GM21367 (cell line): ENCODE data around the gene CTNND2.
"Not testable (repeated sequence)": the region's sequence is repeated elsewhere in the genome, so short reads cannot be mapped to it uniquely, and the experiment has no call there.

Experiments
- ATAC-seq: cut with Tn5 transposase; IDR thresholded peaks from one replicate; pipeline ENCODE4 v1.9.1; 2021; ENCODE audit not compliant: unreplicated experiment

CTNND2 gene

GRCh38 chr5:11683666-11684065 lies 220.6 kb downstream of the CTNND2 start:
- ATAC-seq: no peak

GRCh38 chr5:11681796-11682195 lies 222.4 kb downstream of the CTNND2 start:
- ATAC-seq: no peak

DNA sequence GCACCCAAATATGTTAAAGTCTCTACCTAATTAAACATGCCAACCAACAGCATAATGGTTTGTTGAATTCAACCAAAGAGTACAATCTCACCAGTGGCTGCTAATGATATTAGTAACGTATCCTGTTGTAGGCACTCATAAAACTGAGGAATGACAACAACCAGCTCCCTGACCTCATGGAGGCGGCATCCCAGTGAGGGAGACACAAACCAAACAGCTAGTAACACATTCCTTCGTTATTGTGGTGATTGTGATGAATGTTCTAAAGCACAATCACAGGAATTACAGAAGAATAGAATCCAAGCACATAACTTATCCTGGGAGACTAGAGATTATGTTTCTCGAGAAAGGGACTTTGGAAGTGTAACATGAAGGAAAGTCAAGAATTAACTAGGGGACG lies 224.6 kb downstream of the CTNND2 start:
- no peak for ATAC-seq

DNA sequence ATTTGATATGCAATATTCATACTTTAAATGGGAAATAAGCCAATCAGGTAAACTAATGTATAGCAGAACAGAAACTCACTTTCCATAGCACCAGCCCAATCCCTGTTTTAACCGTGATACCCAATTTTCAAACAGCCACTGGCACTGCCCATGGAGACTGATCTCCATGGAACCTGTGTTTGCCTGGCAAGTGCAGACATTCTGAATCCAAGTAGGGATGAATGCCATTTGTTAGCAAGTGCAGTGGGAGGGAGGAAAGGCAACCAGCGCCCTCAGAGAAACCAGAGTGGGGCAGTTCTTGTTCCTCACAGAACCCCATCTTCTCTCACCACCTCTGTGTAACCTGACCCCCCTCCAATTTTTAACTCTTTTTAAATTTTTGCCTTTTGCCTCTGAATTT lies 229.1 kb downstream of the CTNND2 start:
- no peak for ATAC-seq

DNA sequence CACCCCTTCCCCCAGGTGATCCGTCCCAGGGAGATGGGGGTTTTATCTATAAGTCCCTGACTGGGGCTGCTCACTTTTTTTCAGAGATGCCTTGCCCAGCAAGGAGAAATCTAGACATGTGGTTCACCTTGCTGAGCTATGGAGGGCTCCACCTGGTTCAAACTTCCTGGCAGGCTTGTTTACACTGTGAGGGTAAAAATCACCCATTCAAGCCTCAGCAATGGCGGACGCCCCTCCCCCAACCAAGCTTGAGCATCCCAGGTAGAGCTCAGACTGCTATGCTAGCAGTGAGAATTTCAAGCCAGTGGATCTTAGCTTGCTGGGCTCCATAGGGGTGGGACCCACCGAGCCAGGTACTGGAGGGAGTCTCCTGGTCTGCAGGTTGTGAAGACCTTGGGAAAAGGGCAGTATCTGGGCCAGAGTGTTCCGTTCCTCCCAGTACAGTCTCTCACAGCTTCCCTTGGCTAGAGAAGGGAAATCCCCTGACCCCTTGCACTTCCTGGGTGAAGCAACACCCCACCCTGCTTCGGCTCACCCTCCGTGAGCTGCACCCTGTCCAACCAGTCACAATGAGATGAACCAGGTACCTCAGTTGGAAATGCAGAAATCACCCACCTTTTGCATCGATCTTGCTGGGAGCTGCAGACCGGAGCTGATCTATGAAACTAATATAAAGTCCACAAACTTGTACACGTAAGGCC lies 231.7 kb downstream of the CTNND2 start:
- ATAC-seq: no peak

DNA sequence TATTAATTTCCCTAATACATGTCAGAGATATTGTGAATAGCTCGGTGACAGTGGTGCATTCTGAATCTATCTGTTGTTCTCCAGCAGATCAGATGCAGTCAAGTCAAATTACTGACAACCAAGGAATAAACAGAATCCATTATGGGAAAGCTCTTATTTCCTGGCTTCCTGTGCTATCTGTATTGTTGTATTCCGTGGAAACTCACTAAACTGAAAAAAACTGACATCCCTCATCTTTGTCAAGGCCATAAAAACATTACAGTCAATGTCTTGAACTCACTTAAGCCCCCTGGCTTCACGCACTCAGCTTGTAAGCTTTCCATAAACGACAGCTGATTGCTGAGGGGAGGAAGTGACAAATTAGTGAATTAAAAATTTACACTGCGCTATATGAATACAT lies 245.9 kb downstream of the CTNND2 start:
- no peak for ATAC-seq

DNA sequence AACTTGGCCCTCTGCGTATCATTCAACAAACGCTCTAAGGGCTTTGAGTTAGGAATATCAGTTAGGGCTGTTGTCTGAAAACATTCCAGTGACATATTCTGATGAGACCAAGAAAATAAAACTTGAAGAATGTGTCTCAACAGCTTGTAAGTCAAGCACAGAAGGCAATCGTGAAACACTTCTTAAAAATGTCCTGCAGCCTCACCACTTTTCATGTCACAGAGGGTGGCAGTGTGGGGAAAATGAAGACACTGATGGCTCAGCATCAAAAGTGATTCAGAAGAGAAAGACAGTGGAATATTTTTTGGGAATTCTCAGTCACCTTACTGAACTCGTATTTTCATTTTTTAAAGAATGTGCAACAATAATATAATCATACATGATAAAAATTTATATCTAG lies 247.3 kb downstream of the CTNND2 start:
- ATAC-seq: no peak

DNA sequence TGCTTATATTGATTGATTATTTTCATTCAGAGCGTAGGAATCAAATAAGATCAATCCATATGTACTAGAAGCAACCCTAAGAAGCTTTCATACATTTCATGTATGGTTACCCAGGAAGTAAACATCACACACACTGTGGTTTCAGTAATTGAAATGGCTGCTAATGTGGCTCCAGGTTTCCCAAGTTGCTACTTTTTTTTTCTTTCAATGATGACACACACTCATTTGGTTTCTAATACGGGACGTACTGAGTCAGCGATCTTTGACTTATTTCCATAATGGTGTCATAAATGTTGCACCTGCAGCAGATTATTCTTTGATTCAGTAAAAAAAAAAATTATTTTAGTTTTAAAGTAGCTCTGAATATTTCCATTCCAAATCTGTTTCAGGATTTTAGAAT lies 248.6 kb downstream of the CTNND2 start:
- no peak for ATAC-seq

DNA sequence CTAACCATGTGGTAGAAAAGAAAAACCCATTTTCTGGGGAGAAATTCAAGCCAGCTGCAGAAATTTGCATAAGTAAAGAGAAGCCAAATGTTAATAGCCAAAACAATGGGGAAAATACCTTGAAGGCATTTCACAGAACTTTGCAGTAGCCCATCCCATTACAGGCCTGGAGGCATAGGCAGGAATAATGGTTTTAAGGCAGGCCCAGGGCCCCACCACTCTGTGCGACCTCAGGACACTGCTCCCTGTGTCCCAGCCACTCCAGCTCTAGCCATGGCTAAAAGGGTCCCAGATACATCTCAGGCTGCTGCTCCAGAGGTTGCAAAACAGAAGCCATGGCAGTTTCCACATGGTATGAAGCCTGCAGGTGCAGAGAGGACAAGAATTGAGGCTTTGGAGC lies 253.3 kb downstream of the CTNND2 start:
- no peak for ATAC-seq

GRCh38 chr5:11646141-11646540 lies 258.1 kb downstream of the CTNND2 start:
- ATAC-seq: no peak

GRCh38 chr5:11642438-11642837 lies 261.8 kb downstream of the CTNND2 start:
- ATAC-seq: no peak

- no peak for ATAC-seq
Measured at GRCh38 chr5:11640158-11640873, 263.9 kb downstream of the CTNND2 start.

DNA sequence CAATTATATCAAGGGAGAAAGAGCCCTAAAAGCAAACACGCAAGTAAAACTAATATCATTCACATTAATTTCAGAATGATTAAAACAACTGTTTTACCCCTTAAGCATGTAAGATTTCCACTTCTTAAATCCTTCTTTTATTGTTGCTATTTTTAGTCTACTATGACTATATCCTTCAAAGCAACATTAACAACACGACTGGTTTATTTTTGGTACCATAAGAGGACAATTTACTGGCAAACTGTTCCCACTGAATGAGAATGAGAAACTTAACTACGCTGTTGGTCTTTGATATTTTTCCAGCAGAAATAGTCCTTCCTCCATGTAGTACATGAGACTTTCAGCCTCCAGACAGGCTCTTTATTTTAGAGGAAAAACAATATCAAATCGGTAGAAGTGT lies 281.5 kb downstream of the CTNND2 start:
- ATAC-seq: no peak

DNA sequence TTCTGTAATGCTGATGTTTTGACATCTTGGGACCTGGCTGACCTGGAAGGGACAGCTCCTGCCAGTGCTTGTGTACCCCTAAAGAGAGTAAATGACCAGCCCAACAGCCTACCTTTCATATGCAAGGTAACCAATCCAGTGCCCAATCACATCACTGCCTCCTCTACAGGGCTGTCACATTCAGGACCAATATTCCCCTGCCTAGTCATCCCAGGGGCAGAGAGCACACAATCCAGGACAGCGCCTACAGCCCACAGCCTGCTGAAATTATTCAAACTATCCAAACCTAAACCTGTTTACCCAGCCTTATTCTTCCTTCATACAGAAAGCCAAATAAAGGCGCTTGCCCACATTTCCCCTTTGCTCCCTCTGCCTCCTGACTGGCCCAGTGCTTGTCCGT lies 284.1 kb downstream of the CTNND2 start:
- ATAC-seq: no peak

- no peak for ATAC-seq
Measured at GRCh38 chr5:11619339-11620024, 284.8 kb downstream of the CTNND2 start.

DNA sequence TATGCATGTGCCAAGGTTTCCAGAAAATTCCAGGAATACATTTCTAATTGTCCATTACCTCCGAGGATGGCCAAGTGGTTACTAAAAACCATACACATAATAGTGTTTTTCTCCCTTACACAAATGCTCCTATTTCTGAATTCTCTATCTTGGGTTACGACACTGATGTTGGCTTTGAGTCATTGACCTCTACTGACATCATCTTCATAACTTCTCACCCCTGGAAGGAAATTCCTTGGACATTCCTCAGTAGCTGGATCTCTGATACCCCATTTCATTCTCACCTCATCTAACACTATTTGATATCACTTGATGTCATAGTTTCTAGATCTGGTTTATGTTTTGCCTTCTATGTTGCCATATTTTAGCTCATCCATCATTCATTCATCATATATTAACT lies 287.2 kb downstream of the CTNND2 start:
- no peak for ATAC-seq

DNA sequence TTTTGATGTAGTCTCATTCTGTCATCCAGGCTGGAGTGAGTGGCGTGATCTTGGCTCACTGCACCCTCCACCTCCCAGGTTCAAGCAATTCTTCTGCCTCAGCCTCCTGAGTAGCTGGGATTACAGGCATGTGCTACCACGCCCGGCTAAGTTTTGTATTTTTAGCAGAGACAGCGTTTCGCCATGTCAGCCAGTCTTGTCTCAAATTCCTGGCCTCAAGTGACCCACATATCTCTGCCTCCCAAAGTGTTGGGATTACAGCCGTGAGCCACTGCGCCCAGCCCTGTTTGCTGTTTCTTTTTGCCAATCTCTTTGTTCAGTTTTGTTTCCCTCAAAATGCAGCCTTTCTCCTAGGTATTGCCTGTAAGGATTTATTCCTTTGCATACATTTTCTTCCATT lies 287.6 kb downstream of the CTNND2 start:
- not testable (repeated sequence) for ATAC-seq

DNA sequence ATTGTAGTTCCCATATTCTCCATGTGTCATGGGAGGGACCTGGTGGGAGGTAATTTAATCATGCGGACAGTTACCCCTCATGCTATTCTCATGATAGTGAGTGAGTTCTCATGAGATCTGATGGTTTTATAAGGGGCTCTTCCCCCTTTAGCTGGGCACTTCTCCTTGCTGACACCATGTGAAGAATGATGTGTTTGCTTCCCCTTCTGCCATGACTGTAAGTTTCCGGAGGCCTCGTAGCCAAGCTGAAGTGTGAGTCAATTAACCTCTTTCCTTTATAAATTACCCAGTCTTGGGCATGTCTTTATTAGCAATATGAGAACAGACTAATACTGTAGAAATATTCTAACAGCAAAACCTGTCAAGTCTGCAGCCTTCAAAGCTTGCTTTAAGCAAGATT lies 293.2 kb downstream of the CTNND2 start:
- ATAC-seq: no peak

GRCh38 chr5:11609570-11610303 lies 294.5 kb downstream of the CTNND2 start:
- ATAC-seq: no peak

DNA sequence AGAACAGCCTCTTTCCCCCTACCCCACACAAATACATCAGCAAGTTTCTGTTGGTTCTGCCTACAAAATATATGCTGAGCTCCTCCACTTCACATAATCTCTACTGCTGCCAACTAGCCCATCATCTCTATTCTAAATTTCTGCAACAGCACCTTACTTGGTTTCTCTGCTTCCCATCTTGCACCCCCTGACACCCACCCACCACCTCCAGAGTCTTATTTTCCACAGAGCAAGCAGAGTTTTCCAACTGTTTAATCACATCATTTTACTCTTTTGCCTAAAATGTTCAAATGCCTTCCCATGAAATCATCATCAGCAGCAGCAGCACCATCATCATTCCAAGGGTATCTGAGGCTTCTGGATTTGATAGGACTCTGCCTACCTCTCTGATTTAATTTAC lies 295.7 kb downstream of the CTNND2 start:
- ATAC-seq: no peak

GRCh38 chr5:11607944-11608483 lies 296.2 kb downstream of the CTNND2 start:
- ATAC-seq: no peak
